Choroid plexus epithelial cell (primary cell): ENCODE results near the gene FAM234A.
"Not testable (repeated sequence)": the region's sequence is repeated elsewhere in the genome, so short reads cannot be mapped to it uniquely, and the experiment has no call there.

Experiments
- DNase-seq: peaks from one replicate; pipeline ENCODE4 v3.0.0-alpha.2; 2010; ENCODE audit warnings: low read depth
- H3K4me3 ChIP-seq: 2 replicates; pipeline ENCODE4 v1.5.1; 2011; ENCODE audit warnings: low read depth, mild to moderate bottlenecking, control low read depth, low read length, moderate library complexity
- TF ChIP-seq, protein P1 (sequence below): conservative IDR thresholded peaks from 2 replicates; pipeline ENCODE4 v1.5.1; 2011; ENCODE audit warnings: low read depth, mild to moderate bottlenecking, control low read depth, inconsistent platforms, low read length, moderate library complexity

FAM234A gene

DNA sequence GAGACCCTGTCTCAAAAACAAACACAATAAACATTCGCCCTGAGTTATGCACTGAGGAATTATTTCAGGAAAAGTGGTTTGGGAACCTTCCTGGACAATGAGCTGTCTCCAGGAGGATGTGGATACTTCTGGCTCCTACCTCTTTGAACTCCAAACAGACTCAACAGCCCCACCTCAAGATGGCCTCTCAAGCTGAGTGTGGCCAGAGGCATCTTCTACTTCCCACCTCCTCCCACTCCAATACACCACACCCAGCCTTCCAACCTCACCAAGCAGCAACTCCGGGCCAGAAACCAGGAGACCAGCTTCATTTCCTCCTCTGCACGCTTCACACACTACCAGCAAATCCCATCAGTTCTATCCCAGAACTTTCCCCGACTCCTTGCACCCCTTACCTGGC is 42.8 kb upstream of the FAM234A start:
- no peak for DNase-seq
- TF ChIP-seq, protein P1, sequence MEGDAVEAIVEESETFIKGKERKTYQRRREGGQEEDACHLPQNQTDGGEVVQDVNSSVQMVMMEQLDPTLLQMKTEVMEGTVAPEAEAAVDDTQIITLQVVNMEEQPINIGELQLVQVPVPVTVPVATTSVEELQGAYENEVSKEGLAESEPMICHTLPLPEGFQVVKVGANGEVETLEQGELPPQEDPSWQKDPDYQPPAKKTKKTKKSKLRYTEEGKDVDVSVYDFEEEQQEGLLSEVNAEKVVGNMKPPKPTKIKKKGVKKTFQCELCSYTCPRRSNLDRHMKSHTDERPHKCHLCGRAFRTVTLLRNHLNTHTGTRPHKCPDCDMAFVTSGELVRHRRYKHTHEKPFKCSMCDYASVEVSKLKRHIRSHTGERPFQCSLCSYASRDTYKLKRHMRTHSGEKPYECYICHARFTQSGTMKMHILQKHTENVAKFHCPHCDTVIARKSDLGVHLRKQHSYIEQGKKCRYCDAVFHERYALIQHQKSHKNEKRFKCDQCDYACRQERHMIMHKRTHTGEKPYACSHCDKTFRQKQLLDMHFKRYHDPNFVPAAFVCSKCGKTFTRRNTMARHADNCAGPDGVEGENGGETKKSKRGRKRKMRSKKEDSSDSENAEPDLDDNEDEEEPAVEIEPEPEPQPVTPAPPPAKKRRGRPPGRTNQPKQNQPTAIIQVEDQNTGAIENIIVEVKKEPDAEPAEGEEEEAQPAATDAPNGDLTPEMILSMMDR: no peak
- no peak overlapping the region for H3K4me3 ChIP-seq

DNA sequence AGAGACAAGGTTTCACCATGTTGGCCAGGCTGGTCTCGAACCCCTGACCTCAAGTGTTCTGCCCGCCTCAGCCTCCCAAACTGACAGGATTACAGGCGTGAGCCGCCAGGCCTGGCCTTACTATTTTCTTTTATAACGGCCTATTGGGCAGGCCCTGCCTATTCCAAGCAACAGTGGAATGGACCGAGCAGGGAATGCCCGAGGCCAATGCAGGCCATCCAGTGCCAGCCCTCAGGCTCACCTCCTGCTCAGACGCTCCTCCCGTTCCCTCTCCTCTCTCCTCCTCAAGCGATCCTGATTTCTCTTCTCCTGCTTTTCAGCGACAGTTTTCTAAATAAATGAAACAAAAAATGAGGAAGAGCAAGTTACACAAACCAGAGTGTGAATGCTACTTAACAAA is 41.9 kb upstream of the FAM234A start:
- DNase-seq: no peak
- TF ChIP-seq, protein P1: no peak
- H3K4me3 ChIP-seq: no peak overlapping the region

DNA sequence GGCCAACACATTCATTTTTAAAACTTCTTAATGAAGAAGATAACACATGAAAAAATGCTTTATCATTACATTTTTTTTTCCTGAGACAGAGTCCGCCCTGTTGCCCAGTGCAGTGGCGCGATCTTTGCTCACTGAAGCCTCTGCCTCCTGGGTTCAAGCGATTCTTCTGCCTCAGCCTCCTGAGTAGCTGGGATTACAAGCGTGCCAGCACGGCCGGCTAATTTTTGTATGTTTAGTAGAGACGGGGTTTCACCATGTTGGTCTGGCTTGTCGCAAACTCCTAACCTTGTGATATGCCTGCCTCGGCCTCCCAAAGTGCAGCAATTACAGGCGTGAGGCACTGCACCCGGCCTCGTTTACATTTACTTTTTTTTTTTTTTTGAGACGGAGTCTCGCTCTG is 41.2 kb upstream of the FAM234A start:
- DNase-seq: no peak

DNA sequence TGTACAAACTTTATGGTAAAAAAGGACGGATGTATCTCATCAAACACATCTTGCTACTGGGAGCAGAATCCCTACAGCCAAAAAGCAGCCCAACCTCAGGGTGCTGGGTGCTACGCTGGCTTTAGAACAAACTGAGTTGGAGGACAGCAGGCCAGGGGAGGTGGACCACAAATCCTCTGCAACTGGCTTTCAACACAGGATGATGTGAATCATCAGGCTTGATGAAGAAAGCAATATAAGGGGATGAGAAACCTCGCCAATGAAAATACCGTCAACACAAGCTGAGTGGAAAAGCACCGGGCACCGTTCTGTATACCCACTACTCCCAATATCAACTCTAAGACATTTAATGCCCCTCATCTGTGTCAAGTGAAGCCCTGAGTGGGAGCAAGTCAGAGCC is 40.1 kb upstream of the FAM234A start:
- no peak overlapping the region for H3K4me3 ChIP-seq
- peak; percentile 75 for DNase-seq
- TF ChIP-seq, protein P1: no peak

More for the DNA sequence above, 41.2 kb upstream of the FAM234A start:
- TF ChIP-seq, protein P1: no peak
- H3K4me3 ChIP-seq: no peak overlapping the region

DNA sequence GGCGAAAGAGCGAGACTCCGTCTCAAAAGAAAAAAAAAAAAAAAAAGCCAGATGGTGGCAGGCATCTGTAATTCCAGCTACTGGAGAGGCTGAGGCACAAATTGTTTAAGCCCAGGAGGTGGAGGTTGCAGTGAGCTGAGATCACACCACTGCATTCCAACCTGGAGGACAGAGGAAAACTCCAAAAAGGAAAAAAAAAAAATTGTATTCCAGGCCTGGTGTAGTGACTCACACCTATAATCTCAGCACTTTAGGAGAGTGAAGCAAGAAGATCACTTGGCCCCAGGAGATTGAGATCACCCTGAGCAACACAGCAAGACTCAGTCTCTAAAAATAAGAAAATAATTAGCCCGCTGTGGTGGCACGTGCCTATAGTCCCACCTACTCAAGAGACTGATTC is 34.2 kb upstream of the FAM234A start:
- H3K4me3 ChIP-seq: no peak overlapping the region
- peak; percentile 75 for DNase-seq
- TF ChIP-seq, protein P1: no peak

DNA sequence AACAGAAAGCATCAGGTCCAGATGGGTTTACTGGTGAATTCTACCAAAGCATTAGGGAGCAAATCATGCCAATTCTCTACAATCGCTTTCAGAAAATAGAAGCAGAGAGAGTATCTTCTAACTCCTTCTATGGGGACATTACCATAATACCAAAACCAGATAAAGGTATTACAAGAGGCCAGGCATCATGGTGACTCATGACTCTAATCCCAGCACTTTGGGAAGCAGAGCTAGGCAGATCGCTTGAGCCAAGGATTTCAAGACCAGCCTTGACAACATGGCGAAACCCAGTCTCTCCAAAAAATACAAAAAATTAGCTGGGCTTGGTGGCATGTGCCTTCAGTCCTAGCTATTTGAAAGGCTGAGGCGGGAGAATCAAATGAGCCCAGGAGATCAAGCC is 31.4 kb upstream of the FAM234A start:
- TF ChIP-seq, protein P1: no peak

DNA sequence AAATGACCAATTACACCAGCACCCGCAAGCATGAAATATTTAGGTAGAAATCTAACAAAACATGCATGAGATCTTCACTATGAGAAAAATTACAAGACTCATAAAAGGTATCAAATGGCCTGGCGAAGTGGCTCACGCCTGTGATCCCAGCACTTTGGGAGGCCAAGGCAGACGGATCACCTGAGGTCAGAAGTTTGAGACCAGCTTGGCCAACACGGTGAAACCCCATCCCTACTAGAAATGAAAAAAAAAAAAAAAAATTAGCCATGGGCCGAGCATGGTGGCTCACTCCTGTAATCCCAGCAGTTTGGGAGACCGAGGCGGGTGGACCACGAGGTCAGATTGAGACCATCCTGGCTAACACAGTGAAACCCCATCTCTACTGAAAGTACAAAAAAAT is 30.6 kb upstream of the FAM234A start:
- not testable (repeated sequence) for DNase-seq, H3K4me3 ChIP-seq

More for the DNA sequence above, 31.4 kb upstream of the FAM234A start:
- no peak overlapping the region for H3K4me3 ChIP-seq
- no peak for DNase-seq

DNA sequence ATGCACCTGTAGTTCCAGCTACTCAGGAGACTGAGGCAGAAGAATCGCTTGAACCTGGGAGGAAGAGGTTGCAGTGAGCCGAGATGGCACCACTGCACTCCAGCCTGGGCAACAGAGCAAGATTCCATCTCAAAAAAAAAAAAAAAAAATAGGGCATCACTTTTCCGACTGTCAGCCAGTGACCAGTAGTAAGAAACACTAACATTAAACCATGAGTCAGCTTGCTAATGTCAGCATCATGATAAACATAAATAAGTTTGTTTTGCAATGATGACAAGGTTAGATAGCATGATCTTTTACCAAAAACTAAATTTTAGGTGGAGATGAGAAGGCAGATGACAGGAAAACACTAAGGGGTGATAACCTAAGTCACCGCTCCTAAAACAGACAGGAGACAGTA is 25.3 kb upstream of the FAM234A start:
- H3K4me3 ChIP-seq: not testable (repeated sequence)

DNA sequence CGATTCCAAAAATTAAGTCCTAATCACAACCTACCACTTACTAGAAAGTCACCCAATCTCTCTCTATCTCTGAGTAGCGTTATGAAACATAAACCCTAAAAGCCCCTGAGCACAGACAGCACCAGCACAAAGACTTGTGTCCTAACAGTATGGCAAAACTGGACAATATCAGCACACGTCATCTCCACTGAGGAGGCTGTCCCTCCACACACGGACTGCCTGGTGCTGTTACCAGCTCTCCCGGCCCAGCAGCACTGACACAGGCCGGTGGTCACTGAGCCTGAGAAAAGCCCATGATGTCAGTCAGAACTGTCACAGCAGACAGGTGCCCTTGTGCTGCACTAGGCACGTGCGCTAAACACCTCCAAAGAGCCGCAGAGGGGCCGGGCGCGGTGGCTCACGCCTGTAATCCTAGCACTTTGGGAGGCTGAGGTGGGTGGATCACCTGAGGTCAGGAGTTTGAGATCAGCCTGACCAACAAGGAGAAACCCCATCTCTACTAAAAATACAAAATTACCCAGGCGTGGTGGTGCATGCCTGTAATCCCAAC is 22.9 kb upstream of the FAM234A start:
- DNase-seq, H3K4me3 ChIP-seq: not testable (repeated sequence)

More for the DNA sequence above, 25.3 kb upstream of the FAM234A start:
- DNase-seq: not testable (repeated sequence)
